Measurements from ENCODE around the gene ADGRE2.
"Not testable (repeated sequence)": the region's sequence is repeated elsewhere in the genome, so short reads cannot be mapped to it uniquely, and the experiment has no call there.

Gene ADGRE2

GRCh38 chr19:14772467-14772866 is 5.9 kb downstream of the ADGRE2 start:
- Mint-ChIP-seq H3K27me3 (ENCODE audit: low read depth) (peaks cover 13% of the 10 kb centered on the region), H3K9me3 (no peaks in the 10 kb centered on the region), H3K36me3 (ENCODE audit: low read depth) (no peaks in the 10 kb centered on the region), H3K27ac (no peak overlapping the region), H3K4me3 (no peak overlapping the region), H3K4me1 (ENCODE audit: low read depth) (peaks cover 3% of the 10 kb centered on the region)
- no peak for DNase-seq (ENCODE audit: low spot score)

GRCh38 chr19:14770944-14771839 is 7.2 kb downstream of the ADGRE2 start:
- peaks cover 5% of the 10 kb centered on the region for H3K27me3 Mint-ChIP-seq (ENCODE audit: low read depth)

GRCh38 chr19:14770136-14770535 is 8.2 kb downstream of the ADGRE2 start:
- peaks cover 3% of the 10 kb centered on the region for H3K36me3 Mint-ChIP-seq (ENCODE audit: low read depth)
- DNase-seq (ENCODE audit: low spot score), result no peak
- no peaks in the 10 kb centered on the region for H3K27me3 Mint-ChIP-seq (ENCODE audit: low read depth)
- no peaks in the 10 kb centered on the region for H3K4me1 Mint-ChIP-seq (ENCODE audit: low read depth)
- H3K4me3 Mint-ChIP-seq, result no peak overlapping the region
- H3K27ac Mint-ChIP-seq, result no peak overlapping the region
- H3K9me3 Mint-ChIP-seq, result no peaks in the 10 kb centered on the region

More at GRCh38 chr19:14770944-14771839, 7.2 kb downstream of the ADGRE2 start:
- DNase-seq (ENCODE audit: low spot score), result no peak
- peaks cover 3% of the 10 kb centered on the region for H3K4me1 Mint-ChIP-seq (ENCODE audit: low read depth)
- H3K4me3 Mint-ChIP-seq, result no peak overlapping the region
- H3K36me3 Mint-ChIP-seq (ENCODE audit: low read depth), result no peaks in the 10 kb centered on the region
- no peaks in the 10 kb centered on the region for H3K9me3 Mint-ChIP-seq
- H3K27ac Mint-ChIP-seq, result no peak overlapping the region

GRCh38 chr19:14769201-14769600 is 9.2 kb downstream of the ADGRE2 start:
- H3K4me3 Mint-ChIP-seq, result no peak overlapping the region
- H3K36me3 Mint-ChIP-seq (ENCODE audit: low read depth), result peaks cover 3% of the 10 kb centered on the region
- H3K27ac Mint-ChIP-seq, result no peak overlapping the region
- no peaks in the 10 kb centered on the region for H3K9me3 Mint-ChIP-seq
- H3K4me1 Mint-ChIP-seq (ENCODE audit: low read depth), result no peaks in the 10 kb centered on the region
- DNase-seq (ENCODE audit: low spot score), result no peak
- no peaks in the 10 kb centered on the region for H3K27me3 Mint-ChIP-seq (ENCODE audit: low read depth)

GRCh38 chr19:14768001-14768400 is 10.4 kb downstream of the ADGRE2 start:
- Mint-ChIP-seq H3K27me3 (ENCODE audit: low read depth) (no peaks in the 10 kb centered on the region), H3K36me3 (ENCODE audit: low read depth) (peaks cover 3% of the 10 kb centered on the region), H3K27ac (no peak overlapping the region), H3K4me3 (no peak overlapping the region), H3K9me3 (no peaks in the 10 kb centered on the region), H3K4me1 (ENCODE audit: low read depth) (no peaks in the 10 kb centered on the region)
- DNase-seq (ENCODE audit: low spot score), result no peak

- H3K4me1 Mint-ChIP-seq (ENCODE audit: low read depth), result no peaks in the 10 kb centered on the region
- DNase-seq (ENCODE audit: low spot score), result no peak
- H3K9me3 Mint-ChIP-seq, result no peaks in the 10 kb centered on the region
- no peak overlapping the region for H3K27ac Mint-ChIP-seq
- no peak overlapping the region for H3K4me3 Mint-ChIP-seq
- H3K27me3 Mint-ChIP-seq (ENCODE audit: low read depth), result no peaks in the 10 kb centered on the region
- H3K36me3 Mint-ChIP-seq (ENCODE audit: low read depth), result peaks cover 3% of the 10 kb centered on the region
Observed at GRCh38 chr19:14767466-14767971, 10.8 kb downstream of the ADGRE2 start.

- not testable (repeated sequence) for H3K9me3 Mint-ChIP-seq; H3K27ac Mint-ChIP-seq; DNase-seq (ENCODE audit: low spot score); H3K27me3 Mint-ChIP-seq (ENCODE audit: low read depth); H3K36me3 Mint-ChIP-seq (ENCODE audit: low read depth); H3K4me3 Mint-ChIP-seq; H3K4me1 Mint-ChIP-seq (ENCODE audit: low read depth)
Observed at GRCh38 chr19:14765841-14766240, 12.5 kb downstream of the ADGRE2 start.

GRCh38 chr19:14765403-14765802 is 13.0 kb downstream of the ADGRE2 start:
- H3K4me1 Mint-ChIP-seq (ENCODE audit: low read depth); H3K27me3 Mint-ChIP-seq (ENCODE audit: low read depth); H3K36me3 Mint-ChIP-seq (ENCODE audit: low read depth); H3K27ac Mint-ChIP-seq; DNase-seq (ENCODE audit: low spot score); H3K9me3 Mint-ChIP-seq; H3K4me3 Mint-ChIP-seq: not testable (repeated sequence)

- no peak overlapping the region for H3K27ac Mint-ChIP-seq
- H3K4me3 Mint-ChIP-seq, result no peak overlapping the region
- DNase-seq (ENCODE audit: low spot score), result no peak
- no peaks in the 10 kb centered on the region for H3K27me3 Mint-ChIP-seq (ENCODE audit: low read depth)
- H3K9me3 Mint-ChIP-seq, result no peaks in the 10 kb centered on the region
- H3K4me1 Mint-ChIP-seq (ENCODE audit: low read depth), result no peaks in the 10 kb centered on the region
- peaks cover 3% of the 10 kb centered on the region for H3K36me3 Mint-ChIP-seq (ENCODE audit: low read depth)
Observed at GRCh38 chr19:14764401-14764800, 14.0 kb downstream of the ADGRE2 start.

- Mint-ChIP-seq H3K4me3 (no peak overlapping the region), H3K9me3 (no peaks in the 10 kb centered on the region), H3K27me3 (ENCODE audit: low read depth) (no peaks in the 10 kb centered on the region)
Observed at GRCh38 chr19:14763497-14764145, 14.7 kb downstream of the ADGRE2 start.

GRCh38 chr19:14762111-14762510 is 16.2 kb downstream of the ADGRE2 start:
- Mint-ChIP-seq H3K36me3 (ENCODE audit: low read depth) (peaks cover 3% of the 10 kb centered on the region), H3K4me1 (ENCODE audit: low read depth) (no peaks in the 10 kb centered on the region), H3K27me3 (ENCODE audit: low read depth) (no peaks in the 10 kb centered on the region), H3K4me3 (no peak overlapping the region), H3K27ac (no peak overlapping the region), H3K9me3 (no peaks in the 10 kb centered on the region)
- no peak for DNase-seq (ENCODE audit: low spot score)

More at GRCh38 chr19:14763497-14764145, 14.7 kb downstream of the ADGRE2 start:
- DNase-seq (ENCODE audit: low spot score), result no peak
- H3K36me3 Mint-ChIP-seq (ENCODE audit: low read depth), result peaks cover 3% of the 10 kb centered on the region
- H3K27ac Mint-ChIP-seq, result no peak overlapping the region
- no peaks in the 10 kb centered on the region for H3K4me1 Mint-ChIP-seq (ENCODE audit: low read depth)

- H3K4me1 Mint-ChIP-seq (ENCODE audit: low read depth), result no peaks in the 10 kb centered on the region
- no peaks in the 10 kb centered on the region for H3K27me3 Mint-ChIP-seq (ENCODE audit: low read depth)
- H3K36me3 Mint-ChIP-seq (ENCODE audit: low read depth), result peaks cover 3% of the 10 kb centered on the region
- H3K9me3 Mint-ChIP-seq, result no peaks in the 10 kb centered on the region
- DNase-seq (ENCODE audit: low spot score), result no peak
- H3K4me3 Mint-ChIP-seq, result no peak overlapping the region
- H3K27ac Mint-ChIP-seq, result no peak overlapping the region
Observed at GRCh38 chr19:14761607-14762006, 16.8 kb downstream of the ADGRE2 start.

GRCh38 chr19:14758816-14759215 is 19.5 kb downstream of the ADGRE2 start:
- Mint-ChIP-seq H3K4me3 (no peak overlapping the region), H3K27ac (no peak overlapping the region), H3K27me3 (ENCODE audit: low read depth) (no peaks in the 10 kb centered on the region), H3K9me3 (no peaks in the 10 kb centered on the region), H3K36me3 (ENCODE audit: low read depth) (no peaks in the 10 kb centered on the region), H3K4me1 (ENCODE audit: low read depth) (no peaks in the 10 kb centered on the region)
- no peak for DNase-seq (ENCODE audit: low spot score)

- no peaks in the 10 kb centered on the region for H3K27me3 Mint-ChIP-seq (ENCODE audit: low read depth)
- no peaks in the 10 kb centered on the region for H3K9me3 Mint-ChIP-seq
- no peak overlapping the region for H3K4me3 Mint-ChIP-seq
- no peaks in the 10 kb centered on the region for H3K36me3 Mint-ChIP-seq (ENCODE audit: low read depth)
- no peak overlapping the region for H3K27ac Mint-ChIP-seq
- DNase-seq (ENCODE audit: low spot score), result no peak
- H3K4me1 Mint-ChIP-seq (ENCODE audit: low read depth), result no peaks in the 10 kb centered on the region
Observed at GRCh38 chr19:14748601-14749000, 29.8 kb downstream of the ADGRE2 start.

All from T-helper 2 cell treated with Interferon-gamma antibody and Interleukin-4, amounts not matched to agents 5 μg/mL and 100 μg/mL, for 36 hours (primary cell).